COLO829 (cell line): ENCODE results near the gene KIFAP3.
"Not testable (repeated sequence)": the region's sequence is repeated elsewhere in the genome, so short reads cannot be mapped to it uniquely, and the experiment has no call there.

Experiments
- DNase-seq: peaks from one replicate; pipeline ENCODE4 v3.0.0; 2012; ENCODE audit warnings: low spot score

The KIFAP3 gene

DNA sequence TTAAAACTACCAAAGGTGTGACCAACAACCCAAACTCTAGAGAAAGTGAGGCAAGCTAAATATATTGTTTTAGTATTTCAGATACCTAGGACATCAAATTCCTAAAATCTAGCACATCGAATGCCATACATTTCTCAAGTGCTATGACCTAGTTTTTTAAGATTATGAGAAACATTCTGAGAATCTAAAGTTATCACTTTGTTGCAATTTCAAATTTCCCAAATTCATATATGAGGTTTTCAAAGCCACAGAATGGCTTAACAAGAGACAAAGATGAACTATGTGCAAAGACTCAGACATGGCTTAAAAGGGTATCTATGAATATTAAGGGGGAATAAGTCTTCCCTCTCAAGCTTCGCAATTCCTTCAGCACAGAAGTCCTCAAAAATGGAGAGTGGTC lies 187.6 kb downstream of the KIFAP3 start:
- DNase-seq: no peak

DNA sequence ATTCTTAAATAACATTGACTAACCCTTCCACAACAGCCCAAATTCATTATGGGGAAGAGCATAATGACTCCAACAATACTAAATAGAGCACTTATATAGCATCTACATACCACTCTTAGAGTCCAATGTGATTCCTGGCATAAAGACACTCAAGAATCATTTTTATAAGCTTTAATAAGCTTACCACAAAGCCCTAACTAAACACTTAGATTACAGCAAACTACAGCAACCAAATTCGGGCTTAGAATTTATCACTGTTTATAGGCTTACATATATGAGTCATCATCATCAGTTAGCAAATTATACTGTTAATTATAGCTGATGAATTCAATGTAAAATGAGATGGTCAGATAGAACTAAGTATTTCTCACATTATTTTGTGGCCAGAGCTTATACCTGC lies 188.1 kb downstream of the KIFAP3 start:
- DNase-seq: no peak

DNA sequence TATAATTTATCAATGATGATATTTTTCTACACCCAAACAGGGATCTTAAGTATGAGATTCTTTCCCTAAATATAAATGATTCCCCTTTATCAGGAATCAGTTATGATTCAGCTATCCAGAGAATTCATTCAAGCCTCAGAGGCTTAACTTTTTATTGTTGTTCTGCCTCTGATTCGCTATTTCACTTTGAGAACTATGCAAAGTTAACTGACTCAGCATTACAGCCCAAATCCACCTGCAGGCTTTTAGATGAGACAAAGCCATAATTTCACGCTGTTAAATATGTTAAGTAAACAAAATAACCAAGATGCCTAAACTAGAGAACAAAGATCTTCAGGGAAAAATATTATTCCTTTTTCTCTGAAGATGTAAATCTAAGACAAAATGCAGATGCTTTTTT lies 189.3 kb downstream of the KIFAP3 start:
- DNase-seq: no peak

DNA sequence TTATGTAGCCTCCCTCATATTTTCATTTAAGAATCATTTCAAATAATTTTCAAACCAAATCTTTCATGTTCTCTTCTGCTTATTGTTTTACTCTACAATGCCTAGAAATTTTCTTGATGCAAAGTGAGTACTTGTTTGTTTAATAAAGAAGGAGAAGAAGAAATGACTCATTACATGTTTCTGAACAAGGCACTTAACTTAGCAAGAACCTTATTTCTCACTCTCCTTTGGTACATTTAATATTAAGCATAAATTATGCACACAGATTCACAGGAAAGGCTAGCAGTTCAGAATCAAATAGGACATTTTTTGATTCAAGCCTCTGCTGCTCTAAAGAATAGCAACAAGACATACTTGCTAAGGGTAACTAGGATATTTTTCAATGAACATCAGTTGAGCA lies 189.9 kb downstream of the KIFAP3 start:
- no peak for DNase-seq

DNA sequence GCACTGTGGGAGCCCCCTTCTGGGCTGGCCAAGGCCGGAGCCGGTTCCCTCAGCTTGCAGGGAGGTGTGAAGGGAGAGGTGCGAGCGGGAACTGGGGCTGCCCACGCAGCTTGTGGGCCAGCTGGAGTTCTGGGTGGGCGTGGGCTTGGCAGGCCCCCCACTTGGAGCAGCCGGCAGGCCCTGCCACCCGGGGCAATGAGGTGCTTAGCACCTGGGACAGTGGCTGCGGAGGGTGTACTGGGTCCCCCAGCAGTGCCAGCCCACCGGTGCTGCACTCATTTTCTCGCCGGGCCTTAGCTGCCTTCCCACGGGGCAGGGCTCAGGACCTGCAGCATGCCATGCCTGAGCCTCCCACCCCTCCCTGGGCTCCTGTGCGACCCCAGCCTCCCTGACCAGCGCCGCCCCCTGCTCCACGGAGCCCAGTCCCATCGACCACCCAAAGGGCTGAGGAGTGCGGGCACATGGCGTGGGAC lies 192.4 kb downstream of the KIFAP3 start:
- no peak for DNase-seq

DNA sequence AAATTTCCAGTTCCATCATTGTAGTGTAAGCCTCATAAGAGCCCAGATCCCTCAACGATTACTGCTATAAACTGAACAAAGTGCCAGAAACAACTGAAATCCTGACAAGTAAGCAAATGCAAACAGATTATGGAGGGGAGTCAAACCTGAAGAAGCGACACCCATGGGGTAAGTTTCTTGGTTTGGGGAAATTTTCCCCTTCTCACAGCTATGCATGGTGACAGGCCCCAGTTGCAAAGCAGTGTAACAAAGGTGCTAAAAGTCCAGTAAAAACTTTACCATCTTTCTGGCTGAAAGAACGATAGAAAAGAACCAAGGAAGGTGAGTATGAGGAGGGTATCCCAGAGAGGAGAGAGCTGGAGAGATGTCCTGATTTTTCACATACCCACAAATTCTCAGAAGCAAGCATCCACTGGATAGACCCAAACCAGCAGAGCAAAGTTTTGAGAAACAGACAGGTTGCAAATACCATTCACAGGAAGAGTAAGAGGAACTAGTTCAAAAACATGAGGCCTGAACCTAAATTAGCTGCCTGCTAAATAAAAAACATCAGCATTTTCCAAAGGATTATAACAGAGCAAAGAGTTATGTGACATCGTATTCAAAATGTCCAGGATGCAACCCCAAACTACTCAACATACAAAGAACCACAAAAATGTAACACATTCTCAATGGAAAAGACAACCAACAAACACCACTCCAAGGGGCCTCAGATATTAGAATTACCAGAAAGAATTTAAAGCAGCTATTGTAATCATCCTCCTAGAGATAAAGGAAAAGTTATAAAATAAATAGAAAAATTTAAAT lies 195.3 kb downstream of the KIFAP3 start:
- no peak for DNase-seq

DNA sequence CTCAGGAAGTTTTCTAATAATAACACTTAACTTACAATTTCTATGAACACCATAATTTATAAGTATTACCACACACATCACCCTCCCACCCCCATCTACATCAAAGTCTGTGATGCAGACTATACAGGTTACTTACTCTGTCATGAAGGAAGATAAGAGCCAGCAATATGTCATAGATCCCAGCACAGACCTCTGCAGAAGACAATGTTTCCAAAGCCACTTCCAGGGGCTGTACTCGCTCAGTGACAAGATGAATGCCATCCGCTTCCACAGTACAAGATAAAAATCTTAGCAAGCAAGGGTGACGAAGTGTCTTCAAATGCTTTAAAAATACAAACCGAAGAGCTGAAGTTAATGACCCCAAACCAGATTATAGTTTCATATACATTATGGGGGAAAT lies 196.0 kb downstream of the KIFAP3 start:
- DNase-seq: no peak

DNA sequence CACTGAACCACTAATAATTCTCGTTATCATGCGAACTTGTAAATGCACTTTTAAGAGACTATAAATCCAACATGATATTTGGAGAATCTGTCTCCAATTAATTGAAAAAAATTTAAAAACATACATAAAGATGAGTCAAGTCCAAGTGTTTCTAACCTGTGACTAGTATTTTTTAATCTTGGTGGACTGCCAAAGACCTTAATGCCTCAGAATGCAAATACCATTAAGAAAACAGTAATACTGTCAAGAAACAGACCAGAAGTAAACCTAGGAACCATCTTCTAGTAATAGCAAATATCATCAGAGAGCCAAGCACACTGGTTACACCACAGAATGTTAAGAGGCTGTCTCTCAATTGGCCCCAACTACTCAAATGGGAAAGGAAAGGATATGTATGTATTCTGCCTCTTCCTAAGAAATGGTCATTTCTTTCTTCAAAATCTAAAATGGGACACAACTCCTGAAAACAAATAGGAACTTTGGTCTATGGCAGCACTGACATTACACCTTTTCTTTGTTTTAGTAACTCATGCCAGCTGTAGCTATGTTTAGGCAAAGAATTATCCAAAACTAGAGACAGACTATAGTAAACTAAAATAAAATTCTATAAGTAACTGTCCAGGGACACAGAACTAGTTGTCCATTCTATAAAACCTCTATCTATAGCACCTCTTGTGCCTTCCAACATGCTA lies 196.5 kb downstream of the KIFAP3 start:
- DNase-seq: no peak

DNA sequence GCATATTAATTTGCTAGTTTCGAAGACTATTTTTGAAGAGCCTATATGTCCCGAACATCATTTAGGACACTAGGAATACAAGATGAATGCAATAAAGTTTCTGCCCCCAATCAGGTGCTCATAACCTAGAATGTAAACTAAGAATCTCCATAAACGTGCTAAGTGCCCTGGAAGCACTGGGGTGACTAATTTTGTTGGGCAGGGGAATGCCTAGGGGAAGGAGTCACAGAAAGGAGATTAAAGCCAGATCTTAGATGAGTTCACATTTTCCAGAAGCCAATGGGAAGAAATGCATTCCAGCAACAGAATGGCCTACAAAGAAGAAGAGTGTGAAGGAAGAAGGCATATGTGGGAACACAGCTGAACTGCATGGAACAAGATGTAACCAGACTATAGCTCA lies 200.3 kb downstream of the KIFAP3 start:
- no peak for DNase-seq

DNA sequence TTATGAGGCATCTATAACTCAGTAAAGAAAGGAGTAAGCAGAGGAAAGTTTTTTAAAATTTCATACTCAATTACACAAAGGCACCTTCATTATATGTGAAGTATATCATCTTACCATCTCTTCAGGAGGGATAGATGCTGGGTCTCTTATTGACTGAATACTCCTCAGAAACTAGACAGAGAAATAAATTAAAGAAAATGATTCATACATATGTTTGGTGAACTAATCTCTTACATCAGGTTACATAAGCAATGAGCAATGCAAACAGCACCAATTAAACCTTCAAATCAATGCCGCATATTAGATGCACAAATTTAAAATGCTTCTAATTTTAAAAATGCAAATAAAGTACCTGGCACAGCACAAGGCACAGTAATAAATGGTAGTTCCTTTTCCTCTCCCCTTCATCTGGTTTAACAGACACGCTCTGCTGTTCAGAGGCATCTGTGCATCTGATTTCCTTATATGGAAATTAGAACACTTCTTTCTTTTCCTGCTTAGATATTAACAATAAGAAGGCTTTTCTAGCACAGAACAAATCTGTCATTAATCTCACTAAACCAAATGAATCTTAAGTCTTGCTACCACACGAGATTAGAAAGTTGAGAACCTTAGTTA lies 200.8 kb downstream of the KIFAP3 start:
- no peak for DNase-seq

DNA sequence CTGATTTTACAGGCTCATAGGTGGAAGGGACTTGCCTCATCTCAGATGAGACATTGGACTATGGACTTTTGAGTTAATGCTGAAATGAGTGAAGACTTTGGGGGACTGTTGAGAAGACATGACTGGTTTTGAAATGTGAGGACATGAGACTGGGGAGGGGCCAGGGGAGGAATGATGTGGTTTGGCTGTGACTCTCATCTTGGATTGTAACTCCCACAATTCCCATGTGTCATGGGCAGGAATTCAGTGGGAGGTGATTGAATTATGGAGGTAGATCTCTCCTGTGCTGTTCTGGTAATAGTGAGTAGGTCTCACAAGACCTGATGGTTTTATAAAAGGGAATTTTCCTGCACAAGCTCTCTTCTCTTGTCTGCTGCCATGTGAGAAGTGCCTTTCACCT lies 201.6 kb downstream of the KIFAP3 start:
- DNase-seq: no peak

DNA sequence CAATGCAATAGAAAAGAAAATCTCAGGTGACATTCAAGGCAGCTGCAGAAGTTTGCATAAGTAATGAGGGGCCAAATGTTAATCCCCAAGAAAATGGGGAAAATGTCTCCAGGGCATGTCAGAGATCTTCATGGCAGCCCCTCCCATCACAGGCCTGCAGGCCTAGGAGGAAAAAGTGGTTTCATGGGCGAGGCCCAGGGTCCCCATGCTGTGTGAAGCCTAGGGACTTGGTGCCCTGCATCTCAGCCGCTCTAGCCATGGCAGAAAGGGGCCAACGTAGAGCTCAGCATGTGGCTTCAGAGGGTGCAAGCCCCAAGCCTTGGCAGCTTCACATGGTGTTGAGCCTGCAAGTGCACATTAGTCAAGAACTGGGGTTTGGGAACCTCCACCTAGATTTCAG lies 202.5 kb downstream of the KIFAP3 start:
- DNase-seq: not testable (repeated sequence)
